Effector memory CD8-positive, alpha-beta T cell (primary cell): ENCODE data around the gene PTHLH.
A peak's percentile ranks its signal among the peaks of the same experiment; 100 is the strongest.

Experiments
- ATAC-seq: fragments of 150-1000 bp; cut with Tn5 transposase; replicated peaks from 2 replicates; pipeline ENCODE4 v1.10.0; 2021; ENCODE audit warnings: mild to moderate bottlenecking, moderate library complexity
- DNase-seq, 3 experiments: peaks; one replicate each; pipeline ENCODE4 v3.0.0; 2021
- H3K27ac Mint-ChIP-seq, 2 donors: one replicate each; pipeline ENCODE4 v1.8.0; 2022; ENCODE audit warnings: mild to moderate bottlenecking in 2 of 2, mixed read lengths in 2 of 2, moderate library complexity in 2 of 2
- H3K27me3 Mint-ChIP-seq, 2 donors: one replicate each; pipeline ENCODE4 v1.8.0; 2022; ENCODE audit warnings: mixed read lengths in 2 of 2
- H3K36me3 Mint-ChIP-seq: one replicate; pipeline ENCODE4 v1.8.0; 2022; ENCODE audit warnings: mild to moderate bottlenecking, moderate library complexity, mixed read lengths; ENCODE audit not compliant: insufficient read depth
- H3K4me1 Mint-ChIP-seq, 2 donors: one replicate each; pipeline ENCODE4 v1.8.0; 2022; ENCODE audit warnings: low read depth in 2 of 2, mixed read lengths in 2 of 2
- H3K4me3 Mint-ChIP-seq, 2 donors: one replicate each; pipeline ENCODE4 v1.8.0; 2022; ENCODE audit warnings: mild to moderate bottlenecking in 2 of 2, mixed read lengths in 2 of 2, moderate library complexity in 2 of 2
- H3K9me3 Mint-ChIP-seq, 2 donors: one replicate each; pipeline ENCODE4 v1.8.0; 2022; ENCODE audit warnings: mixed read lengths in 2 of 2

The PTHLH gene

GRCh38 chr12:27969624-27970400 lies 2.7 kb downstream of the PTHLH start:
- Mint-ChIP-seq H3K27ac (no peak overlapping the region), H3K4me1 (peaks cover 7 to 17% of the 10 kb centered on the region in 2 donors), H3K4me3 (peak overlapping the region; percentile 71 to 85), H3K9me3 (no peaks in the 10 kb centered on the region), H3K27me3 (peaks cover 71 to 91% of the 10 kb centered on the region in 2 donors), H3K36me3 (peaks cover 5% of the 10 kb centered on the region)
- DNase-seq (peak in 2 of 3 experiments; percentile 15 to 16), ATAC-seq (peak; percentile 68)

DNA sequence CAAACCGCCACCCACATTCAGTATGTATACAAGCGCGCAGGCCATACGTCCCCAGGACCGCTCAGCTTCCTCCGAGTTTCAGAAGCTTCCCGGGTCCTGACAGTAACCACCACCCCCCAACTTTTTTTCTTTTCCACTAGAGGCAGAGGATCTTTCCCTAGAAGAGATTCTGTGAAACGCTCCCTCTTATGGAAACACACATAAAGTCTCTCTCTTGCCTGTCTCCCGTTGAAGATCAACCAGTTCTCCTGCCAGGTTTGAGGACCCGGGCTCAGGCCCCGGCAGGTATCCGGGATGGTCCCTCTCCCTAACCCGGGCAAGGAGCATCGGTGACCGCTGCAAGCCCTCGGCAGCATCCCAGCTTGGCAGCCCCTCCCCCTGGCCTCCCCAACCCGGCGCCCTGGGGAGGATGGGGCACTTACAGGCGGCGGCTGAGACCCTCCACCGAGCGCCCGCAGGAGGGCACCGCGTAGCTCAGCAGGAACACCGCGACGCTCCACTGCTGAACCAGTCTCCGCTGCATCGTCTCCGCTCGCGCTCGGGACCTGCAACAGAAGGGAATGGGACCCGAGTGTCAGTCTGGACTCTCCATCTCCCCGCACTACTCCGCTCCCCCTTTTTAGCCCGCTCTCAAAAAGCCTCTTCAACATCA lies 3.4 kb downstream of the PTHLH start:
- Mint-ChIP-seq H3K27me3 (peaks cover 71 to 87% of the 10 kb centered on the region in 2 donors), H3K27ac (no peak overlapping the region), H3K36me3 (peaks cover 5% of the 10 kb centered on the region), H3K9me3 (no peaks in the 10 kb centered on the region), H3K4me1 (peaks cover 7 to 17% of the 10 kb centered on the region in 2 donors), H3K4me3 (peak overlapping the region; percentile 71 to 85)
- no peak for ATAC-seq
- no peak for DNase-seq

- DNase-seq (no peak), ATAC-seq (no peak)
- H3K27ac Mint-ChIP-seq: no peak overlapping the region
- peaks cover 71 to 85% of the 10 kb centered on the region in 2 donors for H3K27me3 Mint-ChIP-seq
- H3K4me1 Mint-ChIP-seq: peaks cover 7 to 17% of the 10 kb centered on the region in 2 donors
- H3K36me3 Mint-ChIP-seq: peaks cover 5% of the 10 kb centered on the region
- H3K4me3 Mint-ChIP-seq: no peak overlapping the region
- peaks cover 0 to 5% of the 10 kb centered on the region in 2 donors for H3K9me3 Mint-ChIP-seq
These were observed 4.9 kb downstream of the PTHLH start for GRCh38 chr12:27967551-27968054.

GRCh38 chr12:27966870-27967269 lies 5.7 kb downstream of the PTHLH start:
- DNase-seq: no peak
- Mint-ChIP-seq H3K27me3 (peaks cover 71 to 87% of the 10 kb centered on the region in 2 donors), H3K27ac (no peak overlapping the region), H3K9me3 (peaks cover 0 to 6% of the 10 kb centered on the region in 2 donors), H3K4me1 (peaks cover 7 to 17% of the 10 kb centered on the region in 2 donors), H3K4me3 (no peak overlapping the region), H3K36me3 (peaks cover 5% of the 10 kb centered on the region)
- no peak for ATAC-seq

DNA sequence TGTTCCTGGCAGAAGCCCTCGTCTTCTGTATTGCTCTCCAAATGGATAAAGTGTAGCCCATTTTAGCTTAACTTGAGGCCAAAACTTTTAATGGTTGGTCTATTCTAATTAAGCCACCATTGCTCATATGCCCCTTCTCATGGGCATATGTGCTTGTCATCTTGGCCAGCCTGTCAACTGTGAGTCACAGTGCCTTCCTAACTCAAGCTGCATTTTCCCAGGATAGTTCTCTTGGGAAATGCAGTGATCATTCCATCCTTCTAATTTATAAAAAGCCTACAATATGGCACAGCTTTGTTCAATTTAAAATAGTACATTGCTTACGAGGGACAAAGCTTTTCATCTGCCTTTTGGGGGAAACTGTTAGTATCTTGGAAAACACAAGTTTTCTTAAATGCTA lies 6.6 kb downstream of the PTHLH start:
- Mint-ChIP-seq H3K9me3 (peaks cover 0 to 6% of the 10 kb centered on the region in 2 donors), H3K4me3 (no peak overlapping the region), H3K4me1 (peaks cover 7 to 13% of the 10 kb centered on the region in 2 donors), H3K27ac (no peak overlapping the region), H3K36me3 (peaks cover 5% of the 10 kb centered on the region), H3K27me3 (peaks cover 65 to 78% of the 10 kb centered on the region in 2 donors)
- ATAC-seq (no peak), DNase-seq (no peak)

GRCh38 chr12:27965411-27965810 lies 7.1 kb downstream of the PTHLH start:
- DNase-seq: no peak
- no peak for ATAC-seq
- H3K27me3 Mint-ChIP-seq: peaks cover 62 to 74% of the 10 kb centered on the region in 2 donors

DNA sequence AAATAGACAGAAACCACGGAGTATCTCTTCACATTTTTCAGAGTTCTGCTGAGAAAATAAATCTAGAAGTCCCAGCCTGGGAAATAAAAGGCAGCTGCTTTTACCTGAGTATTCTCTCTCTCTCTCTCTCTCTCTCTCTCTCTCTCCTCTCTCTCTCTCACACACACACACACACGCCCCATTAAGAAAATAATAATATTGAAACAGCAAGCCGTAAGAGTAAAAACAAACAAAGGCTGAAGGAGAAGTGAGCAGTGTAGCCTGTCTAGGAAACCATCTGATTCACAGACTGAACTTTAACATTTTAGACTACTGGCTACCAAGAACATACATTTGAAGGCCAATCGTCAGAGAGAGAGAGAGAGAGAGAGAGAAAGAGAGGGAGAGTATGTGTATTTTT lies 8.4 kb downstream of the PTHLH start:
- Mint-ChIP-seq H3K27me3 (peaks cover 62 to 72% of the 10 kb centered on the region in 2 donors), H3K9me3 (peaks cover 0 to 6% of the 10 kb centered on the region in 2 donors), H3K4me1 (peaks cover 0 to 3% of the 10 kb centered on the region in 2 donors), H3K4me3 (no peak overlapping the region), H3K36me3 (no peaks in the 10 kb centered on the region), H3K27ac (no peak overlapping the region)
- ATAC-seq (no peak), DNase-seq (no peak)

More at GRCh38 chr12:27965411-27965810, 7.1 kb downstream of the PTHLH start:
- Mint-ChIP-seq H3K36me3 (peaks cover 5% of the 10 kb centered on the region), H3K27ac (no peak overlapping the region), H3K9me3 (peaks cover 0 to 6% of the 10 kb centered on the region in 2 donors), H3K4me3 (no peak overlapping the region), H3K4me1 (peaks cover 7 to 12% of the 10 kb centered on the region in 2 donors)

GRCh38 chr12:27960821-27961220 lies 11.7 kb downstream of the PTHLH start:
- no peak for ATAC-seq
- DNase-seq: no peak
- Mint-ChIP-seq H3K4me1 (no peaks in the 10 kb centered on the region), H3K27ac (no peak overlapping the region), H3K4me3 (no peak overlapping the region), H3K27me3 (peaks cover 61 to 67% of the 10 kb centered on the region in 2 donors), H3K36me3 (no peaks in the 10 kb centered on the region), H3K9me3 (peaks cover 0 to 6% of the 10 kb centered on the region in 2 donors)

DNA sequence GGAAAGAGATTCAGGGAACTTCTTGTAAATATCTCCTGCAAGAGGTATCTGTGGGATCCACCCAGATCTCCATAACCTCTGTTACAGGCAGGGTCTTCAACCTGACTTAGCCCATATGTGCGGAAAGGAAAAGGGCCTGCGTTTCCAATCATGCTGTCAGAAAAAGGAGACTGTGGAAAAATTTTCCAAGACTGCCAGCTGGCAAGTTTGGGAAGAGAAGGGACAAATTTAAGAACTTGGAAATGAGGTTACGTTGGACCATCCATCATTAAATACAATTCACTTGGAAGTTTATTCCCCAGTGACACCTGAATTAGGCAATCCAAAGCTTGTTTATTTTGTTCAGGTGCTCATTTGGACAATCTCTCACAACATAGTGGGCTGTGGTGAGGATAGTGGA lies 13.9 kb downstream of the PTHLH start:
- no peak overlapping the region for H3K4me3 Mint-ChIP-seq
- H3K27ac Mint-ChIP-seq: no peak overlapping the region
- H3K27me3 Mint-ChIP-seq: peaks cover 45 to 53% of the 10 kb centered on the region in 2 donors
- no peak for ATAC-seq
- no peaks in the 10 kb centered on the region for H3K4me1 Mint-ChIP-seq
- no peaks in the 10 kb centered on the region for H3K36me3 Mint-ChIP-seq
- no peak for DNase-seq
- H3K9me3 Mint-ChIP-seq: peaks cover 0 to 6% of the 10 kb centered on the region in 2 donors

GRCh38 chr12:27957366-27957765 lies 15.2 kb downstream of the PTHLH start:
- no peaks in the 10 kb centered on the region for H3K9me3 Mint-ChIP-seq
- DNase-seq (no peak), ATAC-seq (no peak)
- H3K4me1 Mint-ChIP-seq: no peaks in the 10 kb centered on the region
- H3K27me3 Mint-ChIP-seq: peaks cover 32 to 41% of the 10 kb centered on the region in 2 donors
- no peak overlapping the region for H3K4me3 Mint-ChIP-seq
- no peaks in the 10 kb centered on the region for H3K36me3 Mint-ChIP-seq
- H3K27ac Mint-ChIP-seq: no peak overlapping the region

- Mint-ChIP-seq H3K9me3 (no peaks in the 10 kb centered on the region), H3K4me3 (no peak overlapping the region), H3K36me3 (no peaks in the 10 kb centered on the region), H3K27ac (no peak overlapping the region), H3K4me1 (no peaks in the 10 kb centered on the region), H3K27me3 (peaks cover 19 to 29% of the 10 kb centered on the region in 2 donors)
- DNase-seq: no peak
- ATAC-seq: no peak
These were observed 18.7 kb downstream of the PTHLH start for GRCh38 chr12:27953817-27954216.

DNA sequence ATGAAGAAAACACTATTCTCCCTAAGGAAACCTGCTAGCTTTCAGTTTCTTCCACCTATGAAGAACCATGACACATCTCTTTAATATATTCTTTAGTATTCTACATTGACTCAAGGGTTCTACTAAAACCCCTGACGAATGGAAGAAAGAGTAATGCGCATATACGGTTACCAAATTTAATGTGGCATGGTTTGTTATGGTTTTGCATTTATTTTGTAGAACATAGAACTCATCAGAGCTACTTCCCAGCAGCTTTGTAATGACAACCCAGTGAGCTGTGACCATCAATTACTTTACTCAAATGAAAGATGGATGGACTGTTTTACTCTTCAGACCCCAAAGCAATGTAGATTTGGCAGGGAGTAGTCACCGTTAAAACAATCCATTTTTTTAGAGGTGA lies 19.2 kb downstream of the PTHLH start:
- Mint-ChIP-seq H3K9me3 (no peaks in the 10 kb centered on the region), H3K27ac (no peak overlapping the region), H3K27me3 (peaks cover 19 to 24% of the 10 kb centered on the region in 2 donors), H3K4me1 (no peaks in the 10 kb centered on the region), H3K4me3 (no peak overlapping the region), H3K36me3 (no peaks in the 10 kb centered on the region)
- DNase-seq: no peak
- ATAC-seq: no peak

- DNase-seq: no peak
- no peak for ATAC-seq
- Mint-ChIP-seq H3K4me1 (no peaks in the 10 kb centered on the region), H3K4me3 (no peak overlapping the region), H3K27me3 (peaks cover 17 to 26% of the 10 kb centered on the region in 2 donors), H3K27ac (no peak overlapping the region), H3K36me3 (no peaks in the 10 kb centered on the region), H3K9me3 (no peaks in the 10 kb centered on the region)
These were observed 20.0 kb downstream of the PTHLH start for GRCh38 chr12:27952510-27952909.
